ENCODE measurements around the gene FERMT1. TPM values are rescaled to one million over a fixed set of nuclear protein-coding genes. Genes with fewer than 3 reads are reported as not detected.

FERMT1 gene
- total RNA-seq, 1 donor from 2014 or later: 0.93 TPM

GRCh38 chr20:6075428-6076219 lies 47.2 kb downstream of the FERMT1 start:
- peaks cover 7% of the 10 kb centered on the region for H3K27me3 Mint-ChIP-seq (ENCODE audit: insufficient read depth)
- no peak overlapping the region for H3K4me3 Mint-ChIP-seq
- H3K27ac Mint-ChIP-seq: no peak overlapping the region

GRCh38 chr20:6074784-6075183 lies 48.0 kb downstream of the FERMT1 start:
- intact Hi-C loops (cut with micrococcal nuclease): loop anchor here (10.0 kb wide), 1 partner anchor 870 kb away; no protein-coding TSS in a partner anchor
- Mint-ChIP-seq H3K27ac (no peak overlapping the region), H3K36me3 (ENCODE audit: low read depth) (no peaks in the 10 kb centered on the region), H3K4me3 (no peak overlapping the region), H3K9me3 (no peaks in the 10 kb centered on the region), H3K4me1 (ENCODE audit: low read depth) (no peaks in the 10 kb centered on the region), H3K27me3 (ENCODE audit: insufficient read depth) (peaks cover 7% of the 10 kb centered on the region)
- no peak for DNase-seq (ENCODE audit: low spot score)

More at GRCh38 chr20:6075428-6076219, 47.2 kb downstream of the FERMT1 start:
- no peak for DNase-seq (ENCODE audit: low spot score)
- Mint-ChIP-seq H3K4me1 (ENCODE audit: low read depth) (no peaks in the 10 kb centered on the region), H3K9me3 (no peaks in the 10 kb centered on the region), H3K36me3 (ENCODE audit: low read depth) (no peaks in the 10 kb centered on the region)
- intact Hi-C loops (cut with micrococcal nuclease): loop anchor here (10.0 kb wide), 1 partner anchor 871 kb away; no protein-coding TSS in a partner anchor

GRCh38 chr20:6074145-6074561 lies 48.7 kb downstream of the FERMT1 start:
- no peak overlapping the region for H3K4me3 Mint-ChIP-seq
- no peak overlapping the region for H3K27ac Mint-ChIP-seq
- DNase-seq (ENCODE audit: low spot score): no peak
- H3K36me3 Mint-ChIP-seq (ENCODE audit: low read depth): no peaks in the 10 kb centered on the region
- no peaks in the 10 kb centered on the region for H3K9me3 Mint-ChIP-seq
- H3K4me1 Mint-ChIP-seq (ENCODE audit: low read depth): no peaks in the 10 kb centered on the region
- H3K27me3 Mint-ChIP-seq (ENCODE audit: insufficient read depth): peaks cover 7% of the 10 kb centered on the region
- intact Hi-C loops (cut with micrococcal nuclease): loop anchor here (10.0 kb wide), 1 partner anchor 869 kb away; no protein-coding TSS in a partner anchor

GRCh38 chr20:6070829-6071695 lies 51.8 kb downstream of the FERMT1 start:
- no peaks in the 10 kb centered on the region for H3K9me3 Mint-ChIP-seq
- H3K27ac Mint-ChIP-seq: no peak overlapping the region
- intact Hi-C loops (cut with micrococcal nuclease): loop anchor here (10.0 kb wide), 1 partner anchor 866 kb away; no protein-coding TSS in a partner anchor
- H3K4me1 Mint-ChIP-seq (ENCODE audit: low read depth): no peaks in the 10 kb centered on the region
- peaks cover 7% of the 10 kb centered on the region for H3K27me3 Mint-ChIP-seq (ENCODE audit: insufficient read depth)
- no peak overlapping the region for H3K4me3 Mint-ChIP-seq
- DNase-seq (ENCODE audit: low spot score): no peak
- no peaks in the 10 kb centered on the region for H3K36me3 Mint-ChIP-seq (ENCODE audit: low read depth)

GRCh38 chr20:6069669-6070068 lies 53.2 kb downstream of the FERMT1 start:
- Mint-ChIP-seq H3K9me3 (no peaks in the 10 kb centered on the region), H3K36me3 (ENCODE audit: low read depth) (no peaks in the 10 kb centered on the region), H3K27me3 (ENCODE audit: insufficient read depth) (peaks cover 5% of the 10 kb centered on the region), H3K27ac (no peak overlapping the region), H3K4me3 (no peak overlapping the region), H3K4me1 (ENCODE audit: low read depth) (no peaks in the 10 kb centered on the region)
- intact Hi-C loops (cut with micrococcal nuclease): loop anchor here (10.0 kb wide), 1 partner anchor 865 kb away; no protein-coding TSS in a partner anchor
- no peak for DNase-seq (ENCODE audit: low spot score)

GRCh38 chr20:6067763-6068318 lies 55.0 kb downstream of the FERMT1 start:
- intact Hi-C loops (cut with micrococcal nuclease): no loop called here
- H3K4me1 Mint-ChIP-seq (ENCODE audit: low read depth): no peaks in the 10 kb centered on the region
- no peak for DNase-seq (ENCODE audit: low spot score)
- H3K27ac Mint-ChIP-seq: no peak overlapping the region
- H3K36me3 Mint-ChIP-seq (ENCODE audit: low read depth): no peaks in the 10 kb centered on the region
- no peaks in the 10 kb centered on the region for H3K9me3 Mint-ChIP-seq
- H3K27me3 Mint-ChIP-seq (ENCODE audit: insufficient read depth): no peaks in the 10 kb centered on the region
- H3K4me3 Mint-ChIP-seq: no peak overlapping the region

- intact Hi-C loops (cut with micrococcal nuclease): no loop called here
- Mint-ChIP-seq H3K27ac (no peak overlapping the region), H3K4me1 (ENCODE audit: low read depth) (no peaks in the 10 kb centered on the region), H3K27me3 (ENCODE audit: insufficient read depth) (peaks cover under 1% of the 10 kb centered on the region), H3K9me3 (no peaks in the 10 kb centered on the region), H3K36me3 (ENCODE audit: low read depth) (no peaks in the 10 kb centered on the region), H3K4me3 (no peak overlapping the region)
- DNase-seq (ENCODE audit: low spot score): no peak
Observed at GRCh38 chr20:6066582-6066981, 56.2 kb downstream of the FERMT1 start.

- Mint-ChIP-seq H3K4me3 (no peak overlapping the region), H3K36me3 (ENCODE audit: low read depth) (no peaks in the 10 kb centered on the region), H3K9me3 (no peaks in the 10 kb centered on the region), H3K27me3 (ENCODE audit: insufficient read depth) (peaks cover 13% of the 10 kb centered on the region), H3K4me1 (ENCODE audit: low read depth) (no peaks in the 10 kb centered on the region), H3K27ac (no peak overlapping the region)
- no peak for DNase-seq (ENCODE audit: low spot score)
- intact Hi-C loops (cut with micrococcal nuclease): no loop called here
Observed at GRCh38 chr20:6061544-6061943, 61.3 kb downstream of the FERMT1 start.

- no peaks in the 10 kb centered on the region for H3K36me3 Mint-ChIP-seq (ENCODE audit: low read depth)
- peaks cover 13% of the 10 kb centered on the region for H3K27me3 Mint-ChIP-seq (ENCODE audit: insufficient read depth)
- DNase-seq (ENCODE audit: low spot score): no peak
- H3K4me3 Mint-ChIP-seq: no peak overlapping the region
- intact Hi-C loops (cut with micrococcal nuclease): no loop called here
- no peaks in the 10 kb centered on the region for H3K9me3 Mint-ChIP-seq
- no peaks in the 10 kb centered on the region for H3K4me1 Mint-ChIP-seq (ENCODE audit: low read depth)
- no peak overlapping the region for H3K27ac Mint-ChIP-seq
Observed at GRCh38 chr20:6060213-6060612, 62.6 kb downstream of the FERMT1 start.

- H3K36me3 Mint-ChIP-seq (ENCODE audit: low read depth): no peaks in the 10 kb centered on the region
- intact Hi-C loops (cut with micrococcal nuclease): no loop called here
- no peak overlapping the region for H3K4me3 Mint-ChIP-seq
- H3K27me3 Mint-ChIP-seq (ENCODE audit: insufficient read depth): peaks cover 13% of the 10 kb centered on the region
- DNase-seq (ENCODE audit: low spot score): no peak
- no peaks in the 10 kb centered on the region for H3K4me1 Mint-ChIP-seq (ENCODE audit: low read depth)
- no peaks in the 10 kb centered on the region for H3K9me3 Mint-ChIP-seq
- H3K27ac Mint-ChIP-seq: no peak overlapping the region
Observed at GRCh38 chr20:6058684-6059295, 64.0 kb downstream of the FERMT1 start.

- H3K36me3 Mint-ChIP-seq (ENCODE audit: low read depth): no peaks in the 10 kb centered on the region
- no peak overlapping the region for H3K4me3 Mint-ChIP-seq
- H3K9me3 Mint-ChIP-seq: no peaks in the 10 kb centered on the region
- intact Hi-C loops (cut with micrococcal nuclease): no loop called here
- no peaks in the 10 kb centered on the region for H3K4me1 Mint-ChIP-seq (ENCODE audit: low read depth)
- H3K27ac Mint-ChIP-seq: no peak overlapping the region
- peaks cover 22% of the 10 kb centered on the region for H3K27me3 Mint-ChIP-seq (ENCODE audit: insufficient read depth)
- no peak for DNase-seq (ENCODE audit: low spot score)
Observed at GRCh38 chr20:6057691-6058090, 65.1 kb downstream of the FERMT1 start.

GRCh38 chr20:6057139-6057538 lies 65.7 kb downstream of the FERMT1 start:
- H3K4me1 Mint-ChIP-seq (ENCODE audit: low read depth): no peaks in the 10 kb centered on the region
- peaks cover 22% of the 10 kb centered on the region for H3K27me3 Mint-ChIP-seq (ENCODE audit: insufficient read depth)
- no peaks in the 10 kb centered on the region for H3K36me3 Mint-ChIP-seq (ENCODE audit: low read depth)
- no peak overlapping the region for H3K4me3 Mint-ChIP-seq
- H3K9me3 Mint-ChIP-seq: no peaks in the 10 kb centered on the region
- intact Hi-C loops (cut with micrococcal nuclease): no loop called here
- no peak overlapping the region for H3K27ac Mint-ChIP-seq
- no peak for DNase-seq (ENCODE audit: low spot score)

Measured in activated T-helper 1 cell treated with anti-CD3 and anti-CD28 coated beads, Interleukin-12 subunit alpha, Interleukin-12 subunit beta, Interleukin-2, Interleukin-4 antibody, amounts not matched to agents 30 ng/mL and 10 ng/mL and 1 ng/mL, durations not matched to agents 14 hours and 24 hours and 36 hours (primary cell).